ENCODE data around the gene SOAT1.
"Not testable (repeated sequence)": the region's sequence is repeated elsewhere in the genome, so short reads cannot be mapped to it uniquely, and the experiment has no call there.

SOAT1 gene

GRCh38 chr1:179342740-179343404, 49.3 kb downstream of the SOAT1 start:
- DNase-seq (ENCODE audit: low read depth, low spot score), result no peak
- no peaks in the 10 kb centered on the region for H3K9me3 ChIP-seq (ENCODE audit: control insufficient read depth, insufficient read depth, low read length)
- no peaks in the 10 kb centered on the region for H3K27me3 ChIP-seq (ENCODE audit: control insufficient read depth, insufficient read depth, low read length)
- no peak overlapping the region for H3K27ac ChIP-seq (ENCODE audit: low read length)
- no peaks in the 10 kb centered on the region for H3K36me3 ChIP-seq (ENCODE audit: control insufficient read depth, insufficient read depth, low read length)
- WGBS (ENCODE audit: insufficient coverage, insufficient read length), result no CpG with 5 or more reads among the region's 4 CpGs
- H3K4me3 ChIP-seq (ENCODE audit: low read length), result no peak overlapping the region
- no peaks in the 10 kb centered on the region for H3K4me1 ChIP-seq (ENCODE audit: control insufficient read depth, insufficient read depth, low read length)

- H3K4me1 ChIP-seq (ENCODE audit: control insufficient read depth, insufficient read depth, low read length), result no peaks in the 10 kb centered on the region
- no peak overlapping the region for H3K27ac ChIP-seq (ENCODE audit: low read length)
- no peaks in the 10 kb centered on the region for H3K27me3 ChIP-seq (ENCODE audit: control insufficient read depth, insufficient read depth, low read length)
- H3K9me3 ChIP-seq (ENCODE audit: control insufficient read depth, insufficient read depth, low read length), result no peaks in the 10 kb centered on the region
- DNase-seq (ENCODE audit: low read depth, low spot score), result no peak
- no CpG with 5 or more reads among the region's 3 CpGs for WGBS (ENCODE audit: insufficient coverage, insufficient read length)
- no peaks in the 10 kb centered on the region for H3K36me3 ChIP-seq (ENCODE audit: control insufficient read depth, insufficient read depth, low read length)
- H3K4me3 ChIP-seq (ENCODE audit: low read length), result no peak overlapping the region
Measured at GRCh38 chr1:179351281-179351680, 57.7 kb downstream of the SOAT1 start.

GRCh38 chr1:179352236-179352635, 58.6 kb downstream of the SOAT1 start:
- H3K27me3 ChIP-seq (ENCODE audit: control insufficient read depth, insufficient read depth, low read length), result no peaks in the 10 kb centered on the region
- no peaks in the 10 kb centered on the region for H3K4me1 ChIP-seq (ENCODE audit: control insufficient read depth, insufficient read depth, low read length)
- H3K9me3 ChIP-seq (ENCODE audit: control insufficient read depth, insufficient read depth, low read length), result no peaks in the 10 kb centered on the region
- H3K27ac ChIP-seq (ENCODE audit: low read length), result no peak overlapping the region
- no peak for DNase-seq (ENCODE audit: low read depth, low spot score)
- H3K36me3 ChIP-seq (ENCODE audit: control insufficient read depth, insufficient read depth, low read length), result no peaks in the 10 kb centered on the region
- H3K4me3 ChIP-seq (ENCODE audit: low read length), result no peak overlapping the region
- no CpG with 5 or more reads among the region's 2 CpGs for WGBS (ENCODE audit: insufficient coverage, insufficient read length)

GRCh38 chr1:179353546-179353945, 59.9 kb downstream of the SOAT1 start:
- Histone ChIP-seq H3K4me1 (ENCODE audit: control insufficient read depth, insufficient read depth, low read length) (no peaks in the 10 kb centered on the region), H3K36me3 (ENCODE audit: control insufficient read depth, insufficient read depth, low read length) (no peaks in the 10 kb centered on the region), H3K4me3 (ENCODE audit: low read length) (no peak overlapping the region), H3K27ac (ENCODE audit: low read length) (no peak overlapping the region), H3K27me3 (ENCODE audit: control insufficient read depth, insufficient read depth, low read length) (no peaks in the 10 kb centered on the region), H3K9me3 (ENCODE audit: control insufficient read depth, insufficient read depth, low read length) (no peaks in the 10 kb centered on the region)
- DNase-seq (ENCODE audit: low read depth, low spot score), result no peak
- no CpG with 5 or more reads among the region's 5 CpGs for WGBS (ENCODE audit: insufficient coverage, insufficient read length)

GRCh38 chr1:179361631-179362030, 68.0 kb downstream of the SOAT1 start:
- not testable (repeated sequence) for H3K4me3 ChIP-seq (ENCODE audit: low read length); DNase-seq (ENCODE audit: low read depth, low spot score); H3K27ac ChIP-seq (ENCODE audit: low read length); H3K4me1 ChIP-seq (ENCODE audit: control insufficient read depth, insufficient read depth, low read length); H3K27me3 ChIP-seq (ENCODE audit: control insufficient read depth, insufficient read depth, low read length); H3K36me3 ChIP-seq (ENCODE audit: control insufficient read depth, insufficient read depth, low read length); H3K9me3 ChIP-seq (ENCODE audit: control insufficient read depth, insufficient read depth, low read length)
- no CpG with 5 or more reads among the region's 2 CpGs for WGBS (ENCODE audit: insufficient coverage, insufficient read length)

GRCh38 chr1:179365342-179366092, 71.9 kb downstream of the SOAT1 start, which contains the start of gene AXDND1:
TSS of gene AXDND1 (plus strand) at chr1:179365971. CDS start at chr1:179366510, 539 bp downstream.
- WGBS (ENCODE audit: insufficient coverage, insufficient read length), result no CpG with 5 or more reads among the region's 43 CpGs
- Histone ChIP-seq H3K27ac (ENCODE audit: low read length) (no peak within 1 kb of the TSS), H3K27me3 (ENCODE audit: control insufficient read depth, insufficient read depth, low read length) (no peaks in the 10 kb centered on the region), H3K4me1 (ENCODE audit: control insufficient read depth, insufficient read depth, low read length) (no peaks in the 10 kb centered on the region), H3K9me3 (ENCODE audit: control insufficient read depth, insufficient read depth, low read length) (no peaks in the 10 kb centered on the region), H3K4me3 (ENCODE audit: low read length) (peak within 1 kb of the TSS; percentile 96), H3K36me3 (ENCODE audit: control insufficient read depth, insufficient read depth, low read length) (no peaks in the 10 kb centered on the region)
- peak; percentile 52 for DNase-seq (ENCODE audit: low read depth, low spot score)

GRCh38 chr1:179366093-179366800, 72.7 kb downstream of the SOAT1 start:
- Histone ChIP-seq H3K27ac (ENCODE audit: low read length) (no peak overlapping the region), H3K4me1 (ENCODE audit: control insufficient read depth, insufficient read depth, low read length) (no peaks in the 10 kb centered on the region), H3K36me3 (ENCODE audit: control insufficient read depth, insufficient read depth, low read length) (no peaks in the 10 kb centered on the region), H3K27me3 (ENCODE audit: control insufficient read depth, insufficient read depth, low read length) (no peaks in the 10 kb centered on the region), H3K4me3 (ENCODE audit: low read length) (peak overlapping the region; percentile 96), H3K9me3 (ENCODE audit: control insufficient read depth, insufficient read depth, low read length) (no peaks in the 10 kb centered on the region)
- no CpG with 5 or more reads among the region's 28 CpGs for whole genome bisulfite sequencing (ENCODE audit: insufficient coverage, insufficient read length)
- DNase-seq (ENCODE audit: low read depth, low spot score), result no peak

- no peaks in the 10 kb centered on the region for H3K36me3 ChIP-seq (ENCODE audit: control insufficient read depth, insufficient read depth, low read length)
- H3K27me3 ChIP-seq (ENCODE audit: control insufficient read depth, insufficient read depth, low read length), result no peaks in the 10 kb centered on the region
- H3K27ac ChIP-seq (ENCODE audit: low read length), result no peak overlapping the region
- H3K4me1 ChIP-seq (ENCODE audit: control insufficient read depth, insufficient read depth, low read length), result no peaks in the 10 kb centered on the region
- no peak overlapping the region for H3K4me3 ChIP-seq (ENCODE audit: low read length)
- DNase-seq (ENCODE audit: low read depth, low spot score), result peak; percentile 25
- no CpG with 5 or more reads among the region's 4 CpGs for WGBS (ENCODE audit: insufficient coverage, insufficient read length)
- H3K9me3 ChIP-seq (ENCODE audit: control insufficient read depth, insufficient read depth, low read length), result no peaks in the 10 kb centered on the region
Measured at GRCh38 chr1:179369751-179370341, 76.2 kb downstream of the SOAT1 start.

- Histone ChIP-seq H3K36me3 (ENCODE audit: control insufficient read depth, insufficient read depth, low read length) (no peaks in the 10 kb centered on the region), H3K9me3 (ENCODE audit: control insufficient read depth, insufficient read depth, low read length) (no peaks in the 10 kb centered on the region), H3K4me1 (ENCODE audit: control insufficient read depth, insufficient read depth, low read length) (no peaks in the 10 kb centered on the region), H3K27me3 (ENCODE audit: control insufficient read depth, insufficient read depth, low read length) (no peaks in the 10 kb centered on the region), H3K4me3 (ENCODE audit: low read length) (no peak overlapping the region), H3K27ac (ENCODE audit: low read length) (no peak overlapping the region)
- no CpG with 5 or more reads among the region's 4 CpGs for WGBS (ENCODE audit: insufficient coverage, insufficient read length)
- no peak for DNase-seq (ENCODE audit: low read depth, low spot score)
Measured at GRCh38 chr1:179372160-179372559, 78.6 kb downstream of the SOAT1 start.

GRCh38 chr1:179376223-179376622, 82.6 kb downstream of the SOAT1 start:
- Histone ChIP-seq H3K27ac (ENCODE audit: low read length) (no peak overlapping the region), H3K9me3 (ENCODE audit: control insufficient read depth, insufficient read depth, low read length) (no peaks in the 10 kb centered on the region), H3K4me3 (ENCODE audit: low read length) (no peak overlapping the region), H3K27me3 (ENCODE audit: control insufficient read depth, insufficient read depth, low read length) (no peaks in the 10 kb centered on the region), H3K36me3 (ENCODE audit: control insufficient read depth, insufficient read depth, low read length) (no peaks in the 10 kb centered on the region), H3K4me1 (ENCODE audit: control insufficient read depth, insufficient read depth, low read length) (no peaks in the 10 kb centered on the region)
- WGBS (ENCODE audit: insufficient coverage, insufficient read length), result no CpG with 5 or more reads among the region's 6 CpGs
- no peak for DNase-seq (ENCODE audit: low read depth, low spot score)
